Measurements from ENCODE around the gene RUVBL1.

RUVBL1 gene

DNA sequence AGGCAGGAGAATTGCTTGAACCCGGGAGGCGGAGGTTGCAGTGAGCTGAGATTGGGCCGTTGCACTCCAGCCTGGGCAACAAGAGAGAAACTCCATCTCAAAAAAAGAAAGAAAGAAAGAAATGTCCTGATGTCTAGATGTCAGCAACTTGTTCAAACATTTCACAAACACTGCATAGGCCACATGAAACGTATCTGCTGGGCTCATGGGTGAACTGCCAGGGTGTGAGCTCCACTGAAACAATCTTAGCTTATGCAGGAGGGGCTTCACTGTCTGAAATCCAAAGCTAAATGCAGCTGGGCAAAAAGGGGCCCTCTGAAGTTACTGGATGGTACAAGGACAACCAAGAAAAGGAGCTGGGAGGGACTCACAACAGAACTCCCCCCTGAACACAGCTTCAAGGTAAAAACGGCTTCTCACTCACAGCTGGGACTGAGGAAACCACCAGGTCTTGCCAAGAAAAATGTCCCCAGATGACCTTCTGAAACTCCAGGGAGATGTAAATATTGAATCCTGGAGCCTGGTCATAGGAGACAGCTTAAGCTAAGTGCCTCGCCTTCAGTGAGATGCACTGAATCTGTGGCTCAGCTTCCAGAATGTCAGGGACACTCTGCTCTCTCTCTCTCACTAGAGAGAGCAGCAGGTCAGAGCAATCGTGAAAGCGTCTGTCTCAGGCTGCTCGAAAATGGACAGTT, 39.5 kb downstream of the RUVBL1 start:
- H3F3A ChIP-seq (ENCODE audit: insufficient read depth, low read length) = no peaks in the 10 kb centered on the region
- H3K27me3 ChIP-seq (replicated peaks; ENCODE audit: insufficient read depth, low read length) = no peaks in the 10 kb centered on the region
- no peak for DNase-seq
- no peaks in the 10 kb centered on the region for H4K20me1 ChIP-seq (ENCODE audit: insufficient read depth, low read length)
- H3K9ac ChIP-seq (ENCODE audit: low read length) = no peak overlapping the region
- no peaks in the 10 kb centered on the region for H3K9me2 ChIP-seq (replicated peaks; ENCODE audit: insufficient read depth, low read length)
- H3K79me2 ChIP-seq (ENCODE audit: low read length) = no peaks in the 10 kb centered on the region
- H3K9me3 ChIP-seq (replicated peaks; ENCODE audit: insufficient read depth, low read length) = no peaks in the 10 kb centered on the region
- TF ChIP-seq, protein P1, sequence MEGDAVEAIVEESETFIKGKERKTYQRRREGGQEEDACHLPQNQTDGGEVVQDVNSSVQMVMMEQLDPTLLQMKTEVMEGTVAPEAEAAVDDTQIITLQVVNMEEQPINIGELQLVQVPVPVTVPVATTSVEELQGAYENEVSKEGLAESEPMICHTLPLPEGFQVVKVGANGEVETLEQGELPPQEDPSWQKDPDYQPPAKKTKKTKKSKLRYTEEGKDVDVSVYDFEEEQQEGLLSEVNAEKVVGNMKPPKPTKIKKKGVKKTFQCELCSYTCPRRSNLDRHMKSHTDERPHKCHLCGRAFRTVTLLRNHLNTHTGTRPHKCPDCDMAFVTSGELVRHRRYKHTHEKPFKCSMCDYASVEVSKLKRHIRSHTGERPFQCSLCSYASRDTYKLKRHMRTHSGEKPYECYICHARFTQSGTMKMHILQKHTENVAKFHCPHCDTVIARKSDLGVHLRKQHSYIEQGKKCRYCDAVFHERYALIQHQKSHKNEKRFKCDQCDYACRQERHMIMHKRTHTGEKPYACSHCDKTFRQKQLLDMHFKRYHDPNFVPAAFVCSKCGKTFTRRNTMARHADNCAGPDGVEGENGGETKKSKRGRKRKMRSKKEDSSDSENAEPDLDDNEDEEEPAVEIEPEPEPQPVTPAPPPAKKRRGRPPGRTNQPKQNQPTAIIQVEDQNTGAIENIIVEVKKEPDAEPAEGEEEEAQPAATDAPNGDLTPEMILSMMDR (IDR thresholded peaks at IDR 0.05; ENCODE audit: low read length) = no peak
- TF ChIP-seq EZH2phosphoT487 (IDR thresholded peaks at IDR 0.05; ENCODE audit: low read length) (no peak), EZH2 (optimal IDR thresholded peaks at IDR 0.05; ENCODE audit: low read depth, low read length) (no peak)
- no peak overlapping the region for H2AFZ ChIP-seq (ENCODE audit: low read length)
- H3K4me1 ChIP-seq (ENCODE audit: low read length) = no peaks in the 10 kb centered on the region
- no peak overlapping the region for H3K4me2 ChIP-seq (ENCODE audit: low read depth, low read length)
- no peak overlapping the region for H3K27ac ChIP-seq (ENCODE audit: low read length)
- no peak overlapping the region for H3K4me3 ChIP-seq (ENCODE audit: low read length)
- no peaks in the 10 kb centered on the region for H3K36me3 ChIP-seq (replicated peaks; ENCODE audit: insufficient read depth, low read length)

DNA sequence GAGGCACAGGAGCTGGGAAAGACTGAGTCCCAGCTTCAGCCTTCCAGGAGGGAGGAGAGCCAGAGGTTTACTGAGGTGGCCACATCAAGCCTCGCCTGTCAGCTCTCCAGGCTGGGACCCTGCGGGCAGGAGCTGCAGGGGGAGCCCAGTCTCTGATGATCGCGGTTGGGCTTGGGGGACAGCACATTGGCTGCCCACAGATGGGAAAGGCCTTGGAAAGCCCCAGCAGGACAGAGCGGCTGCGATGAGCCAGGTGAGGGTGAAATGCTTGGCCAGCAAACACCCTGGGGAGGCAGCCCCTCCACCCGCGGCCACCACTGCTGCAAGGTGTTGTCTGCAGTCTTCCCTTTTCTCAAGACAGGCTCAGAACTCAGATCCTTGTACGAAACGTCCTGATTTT, 40.2 kb downstream of the RUVBL1 start:
- TF ChIP-seq, protein P1 (IDR thresholded peaks at IDR 0.05; ENCODE audit: low read length) = no peak
- TF ChIP-seq EZH2 (optimal IDR thresholded peaks at IDR 0.05; ENCODE audit: low read depth, low read length) (no peak), EZH2phosphoT487 (IDR thresholded peaks at IDR 0.05; ENCODE audit: low read length) (no peak)
- H2AFZ ChIP-seq (ENCODE audit: low read length) = no peak overlapping the region
- H3K9ac ChIP-seq (ENCODE audit: low read length) = no peak overlapping the region
- H3K4me1 ChIP-seq (ENCODE audit: low read length) = no peaks in the 10 kb centered on the region
- H3K27ac ChIP-seq (ENCODE audit: low read length) = no peak overlapping the region
- H3K4me3 ChIP-seq (ENCODE audit: low read length) = no peak overlapping the region
- H3K4me2 ChIP-seq (ENCODE audit: low read depth, low read length) = no peak overlapping the region
- no peaks in the 10 kb centered on the region for H3K79me2 ChIP-seq (ENCODE audit: low read length)
- no peaks in the 10 kb centered on the region for H3F3A ChIP-seq (ENCODE audit: insufficient read depth, low read length)
- H3K36me3 ChIP-seq (replicated peaks; ENCODE audit: insufficient read depth, low read length) = no peaks in the 10 kb centered on the region
- H3K9me2 ChIP-seq (replicated peaks; ENCODE audit: insufficient read depth, low read length) = no peaks in the 10 kb centered on the region
- no peaks in the 10 kb centered on the region for H3K9me3 ChIP-seq (replicated peaks; ENCODE audit: insufficient read depth, low read length)
- no peak for DNase-seq
- no peaks in the 10 kb centered on the region for H3K27me3 ChIP-seq (replicated peaks; ENCODE audit: insufficient read depth, low read length)
- H4K20me1 ChIP-seq (ENCODE audit: insufficient read depth, low read length) = no peaks in the 10 kb centered on the region

DNA sequence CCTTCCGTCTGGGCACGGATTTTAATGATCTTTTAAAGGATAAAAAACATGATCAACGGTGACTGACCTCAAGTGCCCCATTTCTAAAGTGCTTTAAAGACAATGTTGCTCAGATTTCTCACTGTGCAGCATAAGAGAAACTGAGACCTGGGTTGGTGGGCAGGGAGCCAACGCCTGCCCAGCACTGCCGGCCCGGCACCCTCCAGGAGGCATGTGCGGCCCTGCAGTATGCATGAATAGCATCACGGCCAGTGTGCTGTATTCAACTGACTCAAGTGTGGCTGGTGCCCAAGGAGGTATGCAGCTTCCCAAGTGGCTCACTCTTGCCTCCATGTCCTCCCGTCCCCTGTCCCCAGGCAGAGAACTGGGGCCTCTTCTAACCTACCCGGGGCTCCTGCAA, 41.1 kb downstream of the RUVBL1 start:
- DNase-seq = no peak
- no peaks in the 10 kb centered on the region for H3K27me3 ChIP-seq (replicated peaks; ENCODE audit: insufficient read depth, low read length)
- no peak overlapping the region for H3K27ac ChIP-seq (ENCODE audit: low read length)
- H2AFZ ChIP-seq (ENCODE audit: low read length) = no peak overlapping the region
- H3K9me3 ChIP-seq (replicated peaks; ENCODE audit: insufficient read depth, low read length) = no peaks in the 10 kb centered on the region
- no peaks in the 10 kb centered on the region for H3K36me3 ChIP-seq (replicated peaks; ENCODE audit: insufficient read depth, low read length)
- no peaks in the 10 kb centered on the region for H3K4me1 ChIP-seq (ENCODE audit: low read length)
- no peak overlapping the region for H3K4me2 ChIP-seq (ENCODE audit: low read depth, low read length)
- TF ChIP-seq EZH2phosphoT487 (IDR thresholded peaks at IDR 0.05; ENCODE audit: low read length) = no peak
- TF ChIP-seq EZH2 (optimal IDR thresholded peaks at IDR 0.05; ENCODE audit: low read depth, low read length) = no peak
- TF ChIP-seq, protein P1 (IDR thresholded peaks at IDR 0.05; ENCODE audit: low read length) = no peak
- H3F3A ChIP-seq (ENCODE audit: insufficient read depth, low read length) = no peaks in the 10 kb centered on the region
- H3K4me3 ChIP-seq (ENCODE audit: low read length) = no peak overlapping the region
- no peaks in the 10 kb centered on the region for H4K20me1 ChIP-seq (ENCODE audit: insufficient read depth, low read length)
- H3K9ac ChIP-seq (ENCODE audit: low read length) = no peak overlapping the region
- H3K79me2 ChIP-seq (ENCODE audit: low read length) = no peaks in the 10 kb centered on the region
- H3K9me2 ChIP-seq (replicated peaks; ENCODE audit: insufficient read depth, low read length) = no peaks in the 10 kb centered on the region

Measured in MM.1S (cell line).